K562 (cell line): Measurements from ENCODE around the gene CAB39. TPM values are rescaled to one million over a fixed set of nuclear protein-coding genes. Genes with fewer than 3 reads are reported as not detected.

Experiments used
- ATAC-seq: fragments of 200-7000 bp; cut with Tn5 transposase; 3 replicates; pipeline ENCODE4 v1.9.1; 2020; ENCODE audit warnings: moderate library complexity
- BruUV-seq: library from RNA; stranded (reverse); fragments of 400-500 nt; replicated peaks from 2 replicates; lab custom pipeline; 2021; lab: Mats Ljungman, UMichigan
- CTCF ChIA-PET: fragments of 300-600 bp; formaldehyde crosslinking; extraction: SDS; loops from one replicate; lab custom pipeline; 2021; ENCODE audit warnings: low intra/inter-chr PET ratio; lab: Yijun Ruan, JAX
- POLR2A ChIA-PET: fragments of 300-600, 350-650 bp; sonication (Branson Sonifier 250); formaldehyde crosslinking; extraction: SDS; loops from one replicate; lab custom pipeline; 2021; ENCODE audit warnings: antibody characterized with exemption, inconsistent platforms; lab: Yijun Ruan, JAX
- DNase-seq, 4 experiments: peaks; one replicate each; pipeline versions ENCODE4 v3.0.0 to v3.0.0-alpha.2; 2011 to 2018; ENCODE audit warnings: low spot score in 3 of 4, mixed read lengths in 3 of 4; ENCODE audit errors: extremely low read depth in 1 of 4
- FAIRE-seq: peaks from 2 replicates; lab custom pipeline; 2011; peaks lifted over from hg19 to GRCh38; lab: Jason Lieb, UNC
- H2AFZ ChIP-seq: 2 replicates; pipeline ENCODE4 v1.6.0; 2011; ENCODE audit warnings: low read depth, low read length, control low read depth, inconsistent platforms
- H3K27ac ChIP-seq: fragments of 200-600 bp; 3 replicates; pipeline ENCODE4 v1.8.0; 2011; ENCODE audit warnings: low read depth, mild to moderate bottlenecking, control low read depth, inconsistent platforms, low read length, moderate library complexity, mixed read lengths; ENCODE audit errors: extremely low read depth
- H3K27me3 ChIP-seq, 2 experiments: fragments of 300-600 bp in 1 of 2; 2 replicates in 1 of 2; 3 replicates in 1 of 2; pipeline versions ENCODE4 v1.6.0 to v1.8.0; 2011; ENCODE audit warnings: inconsistent platforms in 2 of 2, low read length in 2 of 2, mild to moderate bottlenecking in 1 of 2, mixed read lengths in 1 of 2, moderate library complexity in 1 of 2; ENCODE audit not compliant: control insufficient read depth in 2 of 2, insufficient read depth in 2 of 2
- H3K36me3 ChIP-seq: fragments of 300-600 bp; 3 replicates; pipeline ENCODE4 v1.8.0; 2011; ENCODE audit warnings: mild to moderate bottlenecking, low read length, inconsistent platforms; ENCODE audit not compliant: control insufficient read depth, insufficient read depth
- H3K4me1 ChIP-seq, 2 experiments: fragments of 200-600 bp in 1 of 2; replicated peaks in 1 of 2; 2 replicates in 1 of 2; 3 replicates in 1 of 2; pipeline versions ENCODE4 v1.5.1 to v1.8.0; 2011; ENCODE audit warnings: inconsistent platforms in 2 of 2, low read length in 2 of 2, mild to moderate bottlenecking in 1 of 2, mixed read lengths in 1 of 2, moderate library complexity in 1 of 2; ENCODE audit not compliant: control insufficient read depth in 2 of 2, insufficient read depth in 2 of 2
- H3K4me2 ChIP-seq: 2 replicates; pipeline ENCODE4 v1.6.1; 2011; ENCODE audit warnings: low read length, control low read depth, inconsistent platforms, mixed read lengths; ENCODE audit not compliant: insufficient read depth
- H3K4me3 ChIP-seq: fragments of 200-600 bp; sonication (generic), shearing (Covaris generic); 2 replicates; pipeline ENCODE4 v1.5.1; 2016; ENCODE audit warnings: control low read depth, inconsistent platforms
- H3K79me2 ChIP-seq: fragments of 200-600 bp; 3 replicates; pipeline ENCODE4 v1.8.0; 2011; ENCODE audit warnings: low read length, inconsistent platforms; ENCODE audit not compliant: control insufficient read depth, insufficient read depth
- H3K9ac ChIP-seq, 2 experiments: 2 replicates each; pipeline versions ENCODE4 v1.6.0 to v1.6.1; 2011; ENCODE audit warnings: low read depth in 2 of 2, low read length in 2 of 2, control low read depth in 1 of 2, inconsistent platforms in 1 of 2, mild to moderate bottlenecking in 1 of 2, mixed read lengths in 1 of 2; ENCODE audit not compliant: insufficient read depth in 1 of 2
- H3K9me1 ChIP-seq: one replicate; pipeline ENCODE4 v1.6.0; 2011; ENCODE audit warnings: inconsistent platforms, mild to moderate bottlenecking, low read length, moderate library complexity; ENCODE audit not compliant: control insufficient read depth, insufficient read depth
- H3K9me3 ChIP-seq: replicated peaks from 2 replicates; pipeline ENCODE4 v1.5.1; 2011; ENCODE audit warnings: low read depth, low read length, inconsistent platforms; ENCODE audit not compliant: control insufficient read depth, insufficient read depth
- H4K20me1 ChIP-seq: replicated peaks from 2 replicates; pipeline ENCODE4 v1.6.1; 2011; ENCODE audit warnings: low read length, inconsistent platforms, mixed read lengths; ENCODE audit not compliant: control insufficient read depth, insufficient read depth
- ARID1B ChIP-seq: fragments of 450-650 bp; IDR thresholded peaks from 2 replicates; pipeline ENCODE4 v1.6.1; 2016; ENCODE audit warnings: antibody characterized with exemption, mild to moderate bottlenecking, inconsistent platforms
- HINFP ChIP-seq: fragments of 450-650 bp; conservative IDR thresholded peaks from 2 replicates; pipeline ENCODE4 v1.6.1; 2016; ENCODE audit warnings: missing genetic modification characterization, low read depth, mild to moderate bottlenecking, control low read depth, missing compliant biosample characterization
- HNRNPH1 ChIP-seq: fragments of 200-400 bp; formaldehyde crosslinking; optimal IDR thresholded peaks from 2 replicates; pipeline ENCODE3; 2017; ENCODE audit warnings: low read depth, mild to moderate bottlenecking, low read length, moderate library complexity
- HOXB6 ChIP-seq: fragments of 250-450 bp; sonication (Bioruptor Pico); IDR thresholded peaks from 2 replicates; pipeline ENCODE4 v1.5.1; 2022; ENCODE audit warnings: mild to moderate bottlenecking, borderline replicate concordance
- NBN ChIP-seq: fragments of 450-650 bp; IDR thresholded peaks from 2 replicates; pipeline ENCODE4 v1.6.1; 2016; ENCODE audit warnings: low read depth, mild to moderate bottlenecking
- RCOR1 ChIP-seq, 2 experiments: IDR thresholded peaks; 2 replicates each; pipeline ENCODE4 v1.6.1; 2012; ENCODE audit warnings: low read depth in 2 of 2, low read length in 2 of 2, borderline replicate concordance in 1 of 2, improper control_type of control experiment in 1 of 2
- SMARCA4 ChIP-seq: fragments of 450-650 bp; IDR thresholded peaks from 2 replicates; pipeline ENCODE4 v1.6.1; 2016
- SOX6 ChIP-seq: fragments of 450-650 bp; IDR thresholded peaks from 2 replicates; pipeline ENCODE4 v1.6.1; 2014; ENCODE audit warnings: mild to moderate bottlenecking
- SPI1 ChIP-seq: IDR thresholded peaks from 2 replicates; pipeline ENCODE4 v1.6.1; 2011; ENCODE audit warnings: low read depth, low read length, control low read depth, borderline replicate concordance
- USF2 ChIP-seq: sonication (generic); formaldehyde crosslinking; IDR thresholded peaks from 2 replicates; pipeline ENCODE4 v1.5.0; 2020; ENCODE audit warnings: missing genetic modification reagents
- ZFX ChIP-seq: sonication (generic); formaldehyde crosslinking; IDR thresholded peaks from 2 replicates; pipeline ENCODE4 v1.8.0; 2022; ENCODE audit warnings: mild to moderate bottlenecking, missing genetic modification reagents, moderate library complexity
- ZNF175 ChIP-seq: fragments of 200-800 bp; sonication (Bioruptor generic); IDR thresholded peaks from 2 replicates; pipeline ENCODE4 v1.6.1; 2016; ENCODE audit warnings: low read depth, mild to moderate bottlenecking, missing genetic modification characterization, missing compliant biosample characterization
- WGBS: fragments of 100-300 bp; shearing (Covaris generic); methylation state at CpG from one replicate; pipeline ENCODE4 v1.1.6; 2016; ENCODE audit warnings: low coverage, mixed read lengths; ENCODE audit not compliant: insufficient coverage; ENCODE audit errors: missing lambda C conversion rate; 5-methylcytosine and 5-hydroxymethylcytosine counted together
- in situ Hi-C: fragments of 300-500 bp; cut with MboI; formaldehyde crosslinking; loops from 4 replicates; pipeline ENCODE4 v1.15.0; 2018; ENCODE audit warnings: inconsistent platforms, mixed read lengths
- intact Hi-C: fragments of 100-400 bp; cut with micrococcal nuclease; formaldehyde crosslinking; loops from 2 replicates; pipeline ENCODE4 v1.14.2; 2022
- polyA plus RNA-seq, 8 experiments: library from polyadenylated mRNA; depleted of rRNA in 4 of 8; stranded (reverse) in 5 of 8; unstranded in 3 of 8; fragments of >200 nt; fragmentation: Nextera tagmentation in 2 of 8; fragmentation: Illumina TruSeq in 1 of 8; extraction: Ambion mirVana in 2 of 8; extraction: Trizol in 1 of 8; gene quantifications; 2 replicates each; pipeline versions ENCODE4 v1.2.1 to v1.2.3, GENCODE V29; 2011 to 2014; ENCODE audit warnings: inconsistent platforms in 1 of 8, missing spikeins in 1 of 8
- total RNA-seq, 7 experiments: library from RNA; depleted of rRNA in 6 of 7; stranded (reverse); fragments of >200 nt in 6 of 7; fragmentation: Illumina TruSeq in 2 of 7; extraction: Trizol in 2 of 7; gene quantifications; 2 replicates each; pipeline versions ENCODE4 v1.2.1 to v1.2.3, GENCODE V29; 2011 to 2021; ENCODE audit warnings: low replicate concordance in 1 of 7

CAB39 gene
- total and polyA plus RNA-seq, 9 of the 15 experiments (the other 6 are each of a cell fraction or from before 2014, with no cell fraction given), result 27.2 to 94.4 (median 70.1) TPM

- Histone ChIP-seq H3K27ac (no peak overlapping the region), H3K4me1 (peaks cover 5 to 13% of the 10 kb centered on the region in 2 experiments; a peak in 4 of 5 replicates), H3K4me3 (no peak overlapping the region), H3K9ac (no peak overlapping the region), H4K20me1 (no peaks in the 10 kb centered on the region), H3K9me1 (no peaks in the 10 kb centered on the region), H3K79me2 (peaks cover 11% of the 10 kb centered on the region), H3K36me3 (no peaks in the 10 kb centered on the region), H3K9me3 (no peaks in the 10 kb centered on the region), H2AFZ (peak overlapping the region; percentile 49; the same call in 1 of the 2 replicates), H3K4me2 (no peak overlapping the region), H3K27me3 (no peaks in the 10 kb centered on the region)
- CTCF ChIA-PET, result no interaction called here
- POLR2A ChIA-PET, result interaction anchor here (1.0 kb wide), 1 partner anchor 13 kb away, joined by 5 read pairs; no protein-coding TSS in a partner anchor
- intact Hi-C loops (no loop called here), in situ Hi-C loops (loop anchor here (5.0 kb wide), 1 partner anchor 41 kb away; no protein-coding TSS in a partner anchor)
- WGBS, result 68% methylated on average over 6 of the region's 7 CpGs
- FAIRE-seq, result no peak
- TF ChIP-seq HOXB6 (CRISPR knock-in tag) (no peak), HNRNPH1 (no peak), NBN (no peak)
- BruUV-seq, result no TSS peak
- ATAC-seq, result no peak
- DNase-seq, result no peak
These were observed 4.4 kb upstream of the CAB39 start for GRCh38 chr2:230708204-230708603.

GRCh38 chr2:230711224-230711623 lies 1.4 kb upstream of the CAB39 start:
- in situ Hi-C loops, result no loop called here
- no peaks in the 10 kb centered on the region for H3K27me3 ChIP-seq
- H3K9me1 ChIP-seq, result no peaks in the 10 kb centered on the region
- H3K4me3 ChIP-seq, result no peak overlapping the region
- peak overlapping the region; percentile 96 for H2AFZ ChIP-seq
- peak; percentile 6 for FAIRE-seq
- DNase-seq, result peak in 2 of 4 experiments; percentile 22 to 47
- no peak for ATAC-seq
- peak overlapping the region; percentile 39; the same call in 1 of the 2 replicates for H3K4me2 ChIP-seq
- H3K36me3 ChIP-seq, result peaks cover 16% of the 10 kb centered on the region; the same call in 2 of the 3 replicates
- H4K20me1 ChIP-seq, result peaks cover 18% of the 10 kb centered on the region
- ChIA-PET CTCF (interaction anchor here (0.7 kb wide), 1 partner anchor 56 kb away, joined by 3 read pairs; no protein-coding TSS in a partner anchor), POLR2A (interaction anchor here (0.6 kb wide), 1 partner anchor 50 kb away, joined by 3 read pairs; no protein-coding TSS in a partner anchor)
- intact Hi-C loops, result loop anchor here (5.0 to 10.0 kb wide), 3 partner anchors 51 to 296 kb away; partner anchors contain the start of gene SP100
- H3K9me3 ChIP-seq, result no peaks in the 10 kb centered on the region
- no TSS peak for BruUV-seq
- peaks cover 12 to 21% of the 10 kb centered on the region in 2 experiments; a peak in 4 of 5 replicates for H3K4me1 ChIP-seq
- peak overlapping the region; percentile 52; the same call in 2 of the 3 replicates for H3K27ac ChIP-seq
- WGBS, result 5% methylated on average over 9 of the region's 11 CpGs
- H3K9ac ChIP-seq, result peak overlapping the region; percentile 37 to 47; a peak in 2 of 4 replicates
- peaks cover 41% of the 10 kb centered on the region for H3K79me2 ChIP-seq
- TF ChIP-seq HINFP, result peak; percentile 57; the same call in 1 of the 2 replicates
- TF ChIP-seq ZFX (CRISPR knock-in tag), result peak; percentile 46
- no peak for TF ChIP-seq USF2
- no peak for TF ChIP-seq ZNF175 (CRISPR knock-in tag)
- 0 out of 2 replicates have a peak, but pooled peaks have one; percentile 6 for TF ChIP-seq ARID1B
- 0 out of 2 replicates have a peak, but pooled peaks have one; percentile 18 for TF ChIP-seq SMARCA4
- no peak for TF ChIP-seq SOX6
- peak; percentile 98 for TF ChIP-seq SPI1
- TF ChIP-seq RCOR1 (IDR thresholded peaks at IDR 0.05; ENCODE audit: borderline replicate concordance in 1 of 2, low read depth in 2 of 2, low read length in 2 of 2), result 0 out of 4 replicates have a peak, but pooled peaks of 1 of the 2 experiments have one; percentile 10
